Left colon (tissue), 2 donors: ENCODE results near the gene TMEM240. TPM values are rescaled to one million over a fixed set of nuclear protein-coding genes. Genes with fewer than 3 reads are reported as not detected.

Experiments used
- ATAC-seq: fragments of 200-7000 bp; cut with Tn5 transposase; one replicate; pipeline ENCODE4 v1.9.1; 2020; ENCODE audit warnings: mild to moderate bottlenecking, moderate library complexity
- DNase-seq, 2 donors: peaks; one replicate each; pipeline ENCODE4 v3.0.0-alpha.2; 2020
- intact Hi-C, 2 donors: fragments of 100-400 bp; cut with DNase I in 1 of 2; cut with micrococcal nuclease in 1 of 2; formaldehyde crosslinking; loops; one replicate each; pipeline versions ENCODE4 v1.11.2 to v1.14.0; 2022; cut with DNase I, micrococcal nuclease
- long read RNA-seq: library from polyadenylated mRNA; unstranded; transcript quantifications from one replicate; pipeline ENCODE4 v2.0.0, GENCODE V29; 2021
- total RNA-seq, 2 donors: library from RNA; stranded (reverse); fragmentation: NEBNext Ultra II Directional; extraction: Animal tissue kit (Norgen Biotek cat#: 25700); gene quantifications; one replicate each; pipeline ENCODE4 v1.2.1, GENCODE V29; 2021
- donor health status: DM: no; HTN: no; CAD: no.
- donor health status: DM: yes; HTN: yes; CAD: no.

The TMEM240 gene
- 1 to 10 TPM in 1 of 2 donors, under 1 TPM in 1; 0.67 to 2.6 TPM for total RNA-seq
- long read RNA-seq, result 0 reads

GRCh38 chr1:1540090-1540817 is at the start of gene TMEM240:
Gene TMEM240 (minus strand): TSS chr1:1540624. CDS start chr1:1540346, 278 bp downstream.
- peak; percentile 58 for ATAC-seq
- intact Hi-C loops, result no loop called here

DNA sequence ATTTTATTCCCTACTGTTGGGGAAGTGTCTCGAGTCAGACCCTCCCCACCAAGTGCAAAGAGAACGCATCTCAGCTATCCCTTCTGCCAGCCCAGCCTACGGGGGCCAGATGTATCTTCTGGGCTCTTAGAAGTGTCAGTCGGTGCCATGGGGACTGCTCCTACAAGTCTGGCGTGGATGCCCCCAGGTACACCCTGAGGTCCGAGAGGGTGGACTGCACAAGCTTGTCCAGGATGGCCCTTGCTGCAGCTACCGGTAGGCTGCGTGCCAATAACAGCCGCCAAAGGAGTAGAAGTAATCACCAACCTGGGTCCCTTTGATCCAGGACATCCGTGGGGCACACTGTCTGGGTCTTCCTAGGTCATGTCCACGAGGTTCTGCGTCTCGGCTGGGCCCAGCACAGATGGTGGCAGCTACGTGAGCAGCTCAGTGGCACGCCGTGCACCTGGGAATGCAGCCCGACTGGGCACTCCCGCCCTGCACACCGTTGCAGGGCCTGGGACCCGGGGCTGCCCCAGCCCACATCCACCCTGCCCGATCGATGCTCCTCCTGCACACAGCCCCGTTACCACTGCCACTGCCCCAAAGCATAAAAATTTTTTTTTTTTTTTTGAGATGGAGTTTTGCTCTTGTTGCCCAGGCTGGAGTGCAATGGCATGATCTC is 43.1 kb upstream of the TMEM240 start:
- DNase-seq (no peak), ATAC-seq (no peak)
- intact Hi-C loops, result no loop called here

More at GRCh38 chr1:1540090-1540817, at the start of gene TMEM240:
- peak; percentile 69 to 74 for DNase-seq

GRCh38 chr1:1582585-1583346 is 42.3 kb upstream of the TMEM240 start:
- intact Hi-C loops, result no loop called here
- no peak for DNase-seq
- no peak for ATAC-seq

DNA sequence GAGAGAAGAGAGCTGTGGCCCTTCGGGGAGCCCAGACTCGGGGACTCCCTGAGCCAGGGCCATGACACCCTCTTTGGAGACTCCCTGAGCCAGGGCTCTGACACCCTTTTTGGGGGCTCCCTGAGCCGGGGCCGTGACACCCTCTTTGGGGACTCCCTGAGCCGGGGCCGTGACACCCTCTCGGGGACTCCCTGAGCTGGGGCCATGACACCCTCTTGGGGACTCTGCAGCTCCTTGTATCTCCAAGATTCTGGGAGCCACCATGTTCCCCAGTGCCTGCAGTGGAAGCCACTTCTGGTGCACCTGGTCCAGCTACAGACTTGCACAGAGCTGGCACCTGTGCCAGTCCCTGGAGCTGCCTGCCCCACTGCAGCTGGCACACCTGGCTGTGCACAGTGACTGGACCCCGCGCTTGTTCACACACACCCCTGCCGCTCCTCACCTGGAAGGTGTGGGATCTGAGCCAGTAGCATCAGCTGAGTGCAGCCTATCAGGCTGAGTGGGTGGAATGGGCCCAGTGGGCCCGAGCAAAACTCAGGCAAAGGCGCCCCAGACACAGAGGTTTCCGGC is 38.0 kb upstream of the TMEM240 start:
- intact Hi-C loops, result no loop called here
- ATAC-seq (no peak), DNase-seq (no peak)

DNA sequence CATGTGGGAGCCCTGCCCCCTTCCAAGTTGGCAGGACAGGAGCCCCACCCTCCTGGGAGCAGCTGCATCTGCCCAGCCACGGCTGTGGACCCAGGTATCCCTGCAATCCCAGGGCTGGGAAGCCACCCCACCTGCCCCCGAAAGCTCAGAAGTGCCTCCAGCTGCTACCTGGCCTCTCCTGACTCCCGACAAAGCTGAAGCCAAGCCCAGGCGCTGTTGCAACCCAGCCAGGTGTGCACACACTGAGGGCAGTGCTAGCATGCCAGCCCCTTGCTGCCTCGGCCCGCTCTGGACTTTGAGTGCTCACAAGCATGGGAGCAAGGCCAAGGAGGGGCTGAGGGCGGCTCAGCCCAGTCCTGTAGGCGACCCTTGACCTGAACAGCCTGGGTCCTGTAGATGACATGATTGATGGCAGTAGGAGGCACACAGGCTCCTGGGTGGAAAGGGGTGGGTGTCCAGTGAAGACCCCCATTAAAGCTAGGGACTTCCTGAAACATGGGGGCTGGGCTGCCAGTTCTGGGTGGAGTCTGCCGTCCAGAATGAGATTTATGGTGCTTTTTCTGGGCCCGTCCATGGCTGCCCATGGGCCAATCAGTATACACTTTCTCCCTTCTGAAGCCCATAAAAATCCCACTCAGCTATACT is 37.1 kb upstream of the TMEM240 start:
- intact Hi-C loops, result no loop called here
- DNase-seq (peak in 1 of 2 donors; percentile 40), ATAC-seq (peak; percentile 47)

- peak; percentile 92 to 97 for DNase-seq
- ATAC-seq, result peak; percentile 85
- intact Hi-C loops, result no loop called here
Observed at GRCh38 chr1:1574721-1575537, 34.5 kb upstream of the TMEM240 start, which contains the start of gene SSU72. Gene SSU72 (minus strand): TSS chr1:1574863. CDS start chr1:1574557, 306 bp downstream.

GRCh38 chr1:1573843-1574720 is 33.7 kb upstream of the TMEM240 start:
- intact Hi-C loops, result no loop called here
- ATAC-seq (peak; percentile 61), DNase-seq (peak in 1 of 2 donors; percentile 72)

DNA sequence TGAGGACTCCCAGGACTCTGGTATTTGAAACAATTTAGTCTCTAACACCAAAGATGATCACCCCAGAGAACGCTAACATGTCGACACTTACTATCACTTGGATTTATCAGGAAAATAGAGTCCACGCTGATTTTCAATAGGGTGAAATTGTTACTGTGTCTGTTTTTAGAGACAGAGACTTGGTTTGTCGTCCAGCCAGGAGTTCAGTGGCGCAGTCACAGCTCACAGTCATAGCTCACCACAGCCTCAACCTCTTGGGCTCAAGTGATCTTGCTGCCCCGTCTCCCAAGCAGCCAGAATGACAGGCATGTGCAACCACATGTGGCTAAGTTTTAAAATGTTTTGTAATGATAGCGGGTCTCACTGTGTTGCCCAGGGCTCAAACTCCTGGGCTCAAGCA is 28.9 kb upstream of the TMEM240 start:
- intact Hi-C loops, result no loop called here
- DNase-seq (no peak), ATAC-seq (no peak)

GRCh38 chr1:1567891-1568291 is 27.5 kb upstream of the TMEM240 start:
- ATAC-seq, result no peak
- DNase-seq, result no peak
- intact Hi-C loops, result no loop called here

- intact Hi-C loops, result no loop called here
- ATAC-seq (no peak), DNase-seq (no peak)
Observed at GRCh38 chr1:1567152-1567875, 26.9 kb upstream of the TMEM240 start.

DNA sequence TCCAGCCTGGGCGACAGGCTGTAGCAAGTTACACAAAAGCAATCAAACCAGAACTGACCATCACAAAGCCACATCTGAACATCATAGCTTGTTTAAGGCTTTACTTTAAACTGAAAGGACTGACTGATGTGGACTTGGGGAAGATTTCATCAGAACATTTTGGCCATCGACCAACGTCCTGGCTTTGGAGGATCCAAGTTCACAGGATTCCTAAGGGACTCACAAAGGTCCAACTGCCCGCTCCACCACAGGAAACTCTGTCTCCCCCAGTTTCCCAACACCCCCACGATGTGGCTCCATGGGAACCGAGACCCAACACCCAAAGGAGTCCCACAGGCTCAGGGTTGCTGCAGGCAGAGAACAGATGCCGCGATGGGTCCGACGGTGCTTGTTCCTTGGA is 24.9 kb upstream of the TMEM240 start:
- no peak for DNase-seq
- no peak for ATAC-seq
- intact Hi-C loops, result no loop called here

DNA sequence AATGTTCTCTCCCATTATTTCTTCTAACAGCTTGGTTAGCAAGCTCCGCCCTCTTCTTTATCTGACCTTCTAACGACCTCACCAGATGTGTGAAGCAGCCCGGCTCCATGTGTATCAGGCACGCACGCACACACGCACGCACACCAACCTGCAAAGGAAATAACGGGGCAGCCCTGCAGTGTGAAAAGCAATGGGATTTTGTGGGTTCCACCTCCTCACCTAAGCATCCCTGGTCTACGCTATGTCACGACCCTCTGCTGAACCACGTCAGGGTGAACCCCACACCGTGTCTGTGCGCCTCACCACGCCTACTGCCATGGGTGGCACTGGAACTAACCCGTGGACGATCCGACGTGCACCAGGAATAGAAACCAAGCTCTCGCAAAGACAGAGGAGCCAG is 23.8 kb upstream of the TMEM240 start:
- intact Hi-C loops, result no loop called here
- DNase-seq (no peak), ATAC-seq (no peak)

DNA sequence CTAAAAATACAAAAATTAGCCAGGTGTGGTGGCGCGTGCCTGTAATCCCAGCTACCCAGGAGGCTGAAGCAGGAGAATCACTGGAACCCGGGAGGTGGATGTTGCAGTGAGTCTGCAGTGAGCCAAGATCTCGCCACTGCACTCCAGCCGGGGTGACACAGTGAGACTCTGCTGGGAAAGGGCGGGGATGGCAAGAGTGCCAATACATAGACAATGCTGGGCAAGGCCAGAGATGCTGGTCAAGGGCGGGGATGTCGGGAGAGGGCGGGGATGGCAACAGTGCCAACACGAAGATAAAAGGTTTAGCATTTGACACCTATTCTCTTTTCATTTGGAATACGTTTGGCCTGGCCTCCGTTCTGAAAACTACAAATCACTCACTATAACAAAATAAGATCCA is 23.3 kb upstream of the TMEM240 start:
- ATAC-seq (peak; percentile 40), DNase-seq (no peak)
- intact Hi-C loops, result no loop called here

- intact Hi-C loops, result no loop called here
- no peak for ATAC-seq
Observed at GRCh38 chr1:1562556-1563195, 22.3 kb upstream of the TMEM240 start.

GRCh38 chr1:1561801-1562470 is 21.5 kb upstream of the TMEM240 start:
- intact Hi-C loops, result no loop called here
- DNase-seq, result no peak
- ATAC-seq, result no peak

More at GRCh38 chr1:1562556-1563195, 22.3 kb upstream of the TMEM240 start:
- DNase-seq, result no peak
